GM12891 (cell line): Measurements from ENCODE around the gene ZNF562.

Experiments used
- PAX5 ChIP-seq: IDR thresholded peaks from 2 replicates; pipeline ENCODE4 v1.6.1; 2011; ENCODE audit warnings: low read length, moderate library complexity, mild to moderate bottlenecking; ENCODE audit not compliant: insufficient read depth, severe bottlenecking
- POLR2A ChIP-seq: IDR thresholded peaks from 2 replicates; pipeline ENCODE4 v1.6.1; 2011; ENCODE audit warnings: low read depth, low read length, control low read depth
- POLR2AphosphoS5 ChIP-seq: IDR thresholded peaks from 2 replicates; pipeline ENCODE4 v1.6.1; 2011; ENCODE audit warnings: low read depth, low read length, control low read depth
- SPI1 ChIP-seq: IDR thresholded peaks from 2 replicates; pipeline ENCODE4 v1.6.1; 2011; ENCODE audit warnings: low read depth, low read length, control low read depth
- TAF1 ChIP-seq: IDR thresholded peaks from 2 replicates; pipeline ENCODE4 v1.6.1; 2011; ENCODE audit warnings: low read depth, low read length, control low read depth

DNA sequence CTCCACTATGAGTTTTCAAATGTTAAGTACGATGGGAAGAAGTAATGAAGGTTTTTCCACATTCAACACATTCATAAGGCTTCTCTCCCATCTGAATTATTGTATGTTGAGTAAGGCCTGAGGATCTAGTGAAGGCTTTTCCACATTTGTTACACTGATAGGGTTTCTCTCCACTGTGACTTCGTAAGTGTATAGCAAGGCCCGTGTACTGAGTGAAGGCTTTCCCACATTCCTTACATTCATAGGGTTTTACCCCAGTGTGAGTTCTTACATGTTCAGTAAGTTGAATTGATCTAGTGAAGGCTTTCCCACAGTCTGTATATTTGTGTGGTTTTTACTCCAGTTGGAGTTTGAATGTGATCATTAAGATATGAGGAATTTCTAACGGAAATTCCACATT, 49.3 kb upstream of the ZNF562 start:
- TF ChIP-seq POLR2A (no peak), POLR2AphosphoS5 (no peak), SPI1 (no peak), PAX5 (no peak), TAF1 (no peak)
